ENCODE measurements around the gene COL19A1. TPM values are rescaled to one million over a fixed set of nuclear protein-coding genes. Genes with fewer than 3 reads are reported as not detected.

COL19A1 gene
- total RNA-seq, 2 experiments from 2014 or later: 0.03 TPM; not detected in 1

GRCh38 chr6:70037445-70037844, 171.1 kb downstream of the COL19A1 start:
- Histone ChIP-seq H2AFZ (ENCODE audit: low read length) (no peak overlapping the region), H3K4me3 (ENCODE audit: low read depth, low read length, poor library complexity, severe bottlenecking) (no peak overlapping the region), H3K36me3 (ENCODE audit: insufficient read depth, low read length) (no peaks in the 10 kb centered on the region), H3K79me2 (ENCODE audit: insufficient read depth, low read depth, low read length) (no peaks in the 10 kb centered on the region), H3K4me1 (ENCODE audit: insufficient read depth, low read length, poor library complexity, severe bottlenecking) (no peaks in the 10 kb centered on the region), H4K20me1 (ENCODE audit: insufficient read depth, low read length) (no peaks in the 10 kb centered on the region), H3K9me3 (ENCODE audit: low read length) (no peaks in the 10 kb centered on the region), H3K9me2 (ENCODE audit: insufficient read depth, low read length) (no peaks in the 10 kb centered on the region), H3K27ac (ENCODE audit: low read depth, low read length, poor library complexity, severe bottlenecking) (no peak overlapping the region), H3K4me2 (ENCODE audit: low read length) (no peak overlapping the region)
- intact Hi-C loops (cut with micrococcal nuclease; ENCODE audit: unreplicated experiment): no loop called here
- DNase-seq (ENCODE audit: low spot score): no peak
- no peak for TF ChIP-seq CTCF (conservative IDR thresholded peaks at IDR 0.05; ENCODE audit: low read length)
- ChIA-PET CTCF (ENCODE audit: unreplicated experiment) (no interaction called here), POLR2A (no interaction called here)
- no TSS peak for BruUV-seq (replicated peaks)

- Histone ChIP-seq H3K4me3 (ENCODE audit: low read depth, low read length, poor library complexity, severe bottlenecking) (no peak overlapping the region), H3K9me2 (ENCODE audit: insufficient read depth, low read length) (no peaks in the 10 kb centered on the region), H4K20me1 (ENCODE audit: insufficient read depth, low read length) (no peaks in the 10 kb centered on the region), H3K79me2 (ENCODE audit: insufficient read depth, low read depth, low read length) (no peaks in the 10 kb centered on the region), H3K36me3 (ENCODE audit: insufficient read depth, low read length) (no peaks in the 10 kb centered on the region), H3K4me2 (ENCODE audit: low read length) (no peak overlapping the region), H2AFZ (ENCODE audit: low read length) (no peak overlapping the region), H3K4me1 (ENCODE audit: insufficient read depth, low read length, poor library complexity, severe bottlenecking) (no peaks in the 10 kb centered on the region), H3K9me3 (ENCODE audit: low read length) (no peaks in the 10 kb centered on the region), H3K27ac (ENCODE audit: low read depth, low read length, poor library complexity, severe bottlenecking) (no peak overlapping the region)
- no TSS peak for BruUV-seq (replicated peaks)
- no peak for TF ChIP-seq CTCF (conservative IDR thresholded peaks at IDR 0.05; ENCODE audit: low read length)
- no peak for TF ChIP-seq EZH2phosphoT487 (IDR thresholded peaks at IDR 0.05; ENCODE audit: borderline replicate concordance, low read depth, low read length)
- ChIA-PET CTCF (ENCODE audit: unreplicated experiment) (no interaction called here), POLR2A (interaction anchor here (1.4 kb wide), 1 partner anchor 10 kb away, joined by 4 read pairs; no protein-coding TSS in a partner anchor)
- intact Hi-C loops (cut with micrococcal nuclease; ENCODE audit: unreplicated experiment): no loop called here
- no peak for DNase-seq (ENCODE audit: low spot score)
Observed at GRCh38 chr6:70040766-70041165, 174.4 kb downstream of the COL19A1 start.

GRCh38 chr6:70041411-70041810, 175.1 kb downstream of the COL19A1 start:
- no TSS peak for BruUV-seq (replicated peaks)
- intact Hi-C loops (cut with micrococcal nuclease; ENCODE audit: unreplicated experiment): no loop called here
- CTCF ChIA-PET (ENCODE audit: unreplicated experiment): no interaction called here

More at GRCh38 chr6:70041411-70041810, 175.1 kb downstream of the COL19A1 start:
- Histone ChIP-seq H3K9me3 (ENCODE audit: low read length) (no peaks in the 10 kb centered on the region), H3K4me1 (ENCODE audit: insufficient read depth, low read length, poor library complexity, severe bottlenecking) (no peaks in the 10 kb centered on the region), H3K4me2 (ENCODE audit: low read length) (no peak overlapping the region), H3K79me2 (ENCODE audit: insufficient read depth, low read depth, low read length) (no peaks in the 10 kb centered on the region), H3K4me3 (ENCODE audit: low read depth, low read length, poor library complexity, severe bottlenecking) (no peak overlapping the region), H3K36me3 (ENCODE audit: insufficient read depth, low read length) (no peaks in the 10 kb centered on the region), H4K20me1 (ENCODE audit: insufficient read depth, low read length) (no peaks in the 10 kb centered on the region), H2AFZ (ENCODE audit: low read length) (no peak overlapping the region), H3K9me2 (ENCODE audit: insufficient read depth, low read length) (no peaks in the 10 kb centered on the region), H3K27ac (ENCODE audit: low read depth, low read length, poor library complexity, severe bottlenecking) (no peak overlapping the region)
- no peak for DNase-seq (ENCODE audit: low spot score)
- no peak for TF ChIP-seq CTCF (conservative IDR thresholded peaks at IDR 0.05; ENCODE audit: low read length)
- no peak for TF ChIP-seq EZH2phosphoT487 (IDR thresholded peaks at IDR 0.05; ENCODE audit: borderline replicate concordance, low read depth, low read length)
- POLR2A ChIA-PET: interaction anchor here (1.4 kb wide), 1 partner anchor 9 kb away, joined by 4 read pairs; no protein-coding TSS in a partner anchor
